ENCODE data around the gene GTF2E1.

GTF2E1 gene

DNA sequence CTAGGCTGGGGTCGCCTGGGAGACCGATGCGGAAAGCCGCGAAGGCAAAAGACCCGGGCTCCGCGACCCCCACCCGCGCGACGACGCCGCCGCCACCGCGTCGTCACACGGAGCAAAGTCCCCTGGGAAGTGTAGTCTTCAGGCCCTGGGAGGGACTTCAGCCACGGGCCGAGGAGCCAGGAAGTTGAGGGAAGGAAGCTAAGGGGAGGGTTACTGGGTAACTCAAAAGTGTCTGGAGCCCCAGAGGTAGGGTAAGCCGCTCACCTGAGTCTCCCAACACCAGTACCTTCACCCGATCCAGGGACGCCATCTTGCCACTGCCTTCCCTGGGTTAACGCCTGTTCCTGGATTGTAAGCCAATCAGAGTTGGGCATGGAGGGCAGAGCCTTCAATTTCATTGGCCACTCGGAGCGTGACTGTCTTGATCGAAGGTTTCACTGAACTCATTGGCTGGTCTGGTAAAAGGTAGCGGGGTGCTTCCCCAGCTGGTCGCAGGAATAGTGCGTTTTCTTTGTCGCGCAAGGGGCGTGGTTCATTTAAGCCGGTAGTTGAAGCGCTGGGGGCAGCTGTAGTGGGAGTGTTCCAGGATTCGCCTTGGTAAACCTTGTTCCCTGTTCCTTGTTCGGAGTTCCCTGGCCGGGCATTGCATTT, at the start of gene GTF2E1, which contains the start of gene RABL3:
Gene GTF2E1 (plus strand): TSS at position 547 of the 651 bp plus-strand sequence. CDS start 7,809 bp downstream, outside the sequence.
Gene RABL3 (minus strand): TSS at position 319 of the 651 bp plus-strand sequence. CDS start 9 bp downstream, at position 310.
- TF ChIP-seq TEAD4 (IDR thresholded peaks at IDR 0.05) (no peak; the same call in 1 of the 2 replicates), RAD21 (IDR thresholded peaks at IDR 0.05; ENCODE audit: low read depth) (no peak), YY1 (IDR thresholded peaks at IDR 0.05; ENCODE audit: low read depth) (peak; percentile 95), TAF1 (IDR thresholded peaks at IDR 0.05; ENCODE audit: low read depth) (peak; percentile 65), FOXM1 (IDR thresholded peaks at IDR 0.05; ENCODE audit: borderline replicate concordance, low read depth) (peak; percentile 19; the same call in 1 of the 2 replicates), CEBPB (IDR thresholded peaks at IDR 0.05) (no peak), EP300 (IDR thresholded peaks at IDR 0.05; ENCODE audit: borderline replicate concordance) (no peak), EGR1 (IDR thresholded peaks at IDR 0.05) (no peak), REST (IDR thresholded peaks at IDR 0.05; ENCODE audit: low read depth) (no peak), CREB1 (IDR thresholded peaks at IDR 0.05; ENCODE audit: low read depth) (peak; percentile 93), TCF12 (IDR thresholded peaks at IDR 0.05; ENCODE audit: low read depth) (peak; percentile 35; the same call in 1 of the 2 replicates), NFIC (IDR thresholded peaks at IDR 0.05) (no peak), MAX (IDR thresholded peaks at IDR 0.05) (peak; percentile 78), ZBTB7A (IDR thresholded peaks at IDR 0.05; ENCODE audit: low read depth) (peak; percentile 92)
- TF ChIP-seq, protein P1, sequence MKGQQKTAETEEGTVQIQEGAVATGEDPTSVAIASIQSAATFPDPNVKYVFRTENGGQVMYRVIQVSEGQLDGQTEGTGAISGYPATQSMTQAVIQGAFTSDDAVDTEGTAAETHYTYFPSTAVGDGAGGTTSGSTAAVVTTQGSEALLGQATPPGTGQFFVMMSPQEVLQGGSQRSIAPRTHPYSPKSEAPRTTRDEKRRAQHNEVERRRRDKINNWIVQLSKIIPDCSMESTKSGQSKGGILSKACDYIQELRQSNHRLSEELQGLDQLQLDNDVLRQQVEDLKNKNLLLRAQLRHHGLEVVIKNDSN (IDR thresholded peaks at IDR 0.05): peak; percentile 34; the same call in 1 of the 2 replicates

DNA sequence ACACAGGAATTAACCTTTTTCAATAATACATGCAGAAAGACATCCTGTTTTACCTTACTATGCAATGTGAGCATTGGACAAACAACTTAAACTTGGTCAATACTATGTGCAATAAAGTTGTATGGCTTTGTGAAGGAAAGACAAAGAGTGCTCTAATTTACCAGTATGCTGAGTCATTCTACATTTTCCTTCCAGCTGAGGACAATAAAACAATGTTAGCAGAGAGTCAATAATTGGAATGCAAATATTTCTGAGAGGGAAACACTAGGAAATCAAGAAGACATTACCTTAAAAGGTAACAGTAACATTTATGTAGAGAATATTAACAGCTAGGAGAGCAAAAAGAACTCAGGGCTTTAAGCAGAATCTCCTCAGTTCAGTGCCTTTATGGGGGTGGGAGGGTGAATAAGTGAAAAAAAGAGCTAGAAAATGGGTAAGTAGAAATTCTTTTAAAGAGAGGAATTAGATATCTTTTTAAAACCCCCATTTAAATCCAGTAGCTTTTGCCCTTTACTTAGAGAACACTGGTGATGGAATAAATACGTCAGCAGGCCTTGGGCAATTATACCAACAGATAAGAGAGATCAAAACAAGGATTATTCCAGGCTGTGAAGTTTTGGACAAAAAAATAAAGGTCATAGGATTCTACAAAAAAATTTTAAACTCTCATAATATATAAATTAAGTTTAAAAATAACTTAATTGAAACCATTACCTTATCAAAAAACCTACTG, 48.9 kb upstream of the GTF2E1 start:
- TF ChIP-seq, protein P1 (IDR thresholded peaks at IDR 0.05): no peak
- no peak for TF ChIP-seq YY1 (IDR thresholded peaks at IDR 0.05; ENCODE audit: low read depth)
- TF ChIP-seq RAD21 (IDR thresholded peaks at IDR 0.05; ENCODE audit: low read depth): no peak
- peak; percentile 56; the same call in 1 of the 2 replicates for TF ChIP-seq FOXM1 (IDR thresholded peaks at IDR 0.05; ENCODE audit: borderline replicate concordance, low read depth)

DNA sequence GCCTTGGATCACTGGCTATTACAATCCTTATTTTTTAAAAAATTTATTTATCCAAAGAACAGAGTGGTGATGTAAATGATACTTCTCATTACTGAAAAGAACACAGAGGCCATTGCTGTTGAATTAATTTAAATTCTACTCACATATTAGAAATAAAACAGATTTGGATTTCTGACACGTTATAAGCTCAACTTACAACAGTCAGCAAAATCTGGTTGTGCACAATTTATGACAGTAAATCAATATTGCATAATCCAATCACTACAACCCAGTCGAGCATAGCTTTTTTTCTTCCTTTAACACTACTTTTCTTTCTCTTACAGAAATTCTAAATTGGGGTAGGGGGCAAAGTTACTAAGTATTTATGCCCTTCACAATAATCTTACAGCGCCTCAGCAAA, 43.2 kb upstream of the GTF2E1 start:
- TF ChIP-seq RAD21 (IDR thresholded peaks at IDR 0.05; ENCODE audit: low read depth): no peak
- no peak for TF ChIP-seq CEBPB (IDR thresholded peaks at IDR 0.05)
- no peak for TF ChIP-seq EP300 (IDR thresholded peaks at IDR 0.05; ENCODE audit: borderline replicate concordance)
- TF ChIP-seq TAF1 (IDR thresholded peaks at IDR 0.05; ENCODE audit: low read depth): no peak
- no peak for TF ChIP-seq ZBTB7A (IDR thresholded peaks at IDR 0.05; ENCODE audit: low read depth)
- no peak for TF ChIP-seq CREB1 (IDR thresholded peaks at IDR 0.05; ENCODE audit: low read depth)
- no peak for TF ChIP-seq FOXM1 (IDR thresholded peaks at IDR 0.05; ENCODE audit: borderline replicate concordance, low read depth)
- no peak for TF ChIP-seq MAX (IDR thresholded peaks at IDR 0.05)
- TF ChIP-seq TEAD4 (IDR thresholded peaks at IDR 0.05): no peak

GRCh38 chr3:120705884-120706582, 36.5 kb upstream of the GTF2E1 start:
- TF ChIP-seq CREB1 (IDR thresholded peaks at IDR 0.05; ENCODE audit: low read depth): no peak
- TF ChIP-seq, protein P1 (IDR thresholded peaks at IDR 0.05): no peak
- no peak for TF ChIP-seq EGR1 (IDR thresholded peaks at IDR 0.05)
- no peak for TF ChIP-seq CEBPB (IDR thresholded peaks at IDR 0.05)
- no peak for TF ChIP-seq TAF1 (IDR thresholded peaks at IDR 0.05; ENCODE audit: low read depth)
- no peak for TF ChIP-seq FOXM1 (IDR thresholded peaks at IDR 0.05; ENCODE audit: borderline replicate concordance, low read depth)
- no peak for TF ChIP-seq YY1 (IDR thresholded peaks at IDR 0.05; ENCODE audit: low read depth)
- TF ChIP-seq NFIC (IDR thresholded peaks at IDR 0.05): no peak
- no peak for TF ChIP-seq ZBTB7A (IDR thresholded peaks at IDR 0.05; ENCODE audit: low read depth)
- no peak for TF ChIP-seq TEAD4 (IDR thresholded peaks at IDR 0.05)
- no peak for TF ChIP-seq MAX (IDR thresholded peaks at IDR 0.05)
- no peak for TF ChIP-seq RAD21 (IDR thresholded peaks at IDR 0.05; ENCODE audit: low read depth)
- TF ChIP-seq TCF12 (IDR thresholded peaks at IDR 0.05; ENCODE audit: low read depth): no peak
- no peak for TF ChIP-seq EP300 (IDR thresholded peaks at IDR 0.05; ENCODE audit: borderline replicate concordance)
- TF ChIP-seq REST (IDR thresholded peaks at IDR 0.05; ENCODE audit: low read depth): no peak
